Activated CD4-positive, alpha-beta T cell treated with anti-CD3 and anti-CD28 coated beads, Interleukin-2, amount 10 ng/mL, durations not matched to agents 24 days and 14 days (primary cell): Measurements from ENCODE around the gene ALK. TPM values are rescaled to one million over a fixed set of nuclear protein-coding genes. Genes with fewer than 3 reads are reported as not detected.
"Not testable (repeated sequence)": the region's sequence is repeated elsewhere in the genome, so short reads cannot be mapped to it uniquely, and the experiment has no call there.

Source experiments
- DNase-seq: peaks from one replicate; pipeline ENCODE4 v3.0.0; 2022
- H3K27ac Mint-ChIP-seq: one replicate; pipeline ENCODE4 v1.8.0; 2022; ENCODE audit warnings: mild to moderate bottlenecking, mixed read lengths
- H3K27me3 Mint-ChIP-seq: one replicate; pipeline ENCODE4 v1.8.0; 2022; ENCODE audit warnings: mixed read lengths
- H3K36me3 Mint-ChIP-seq: one replicate; pipeline ENCODE4 v1.8.0; 2022; ENCODE audit warnings: low read depth, mild to moderate bottlenecking, mixed read lengths
- H3K4me1 Mint-ChIP-seq: one replicate; pipeline ENCODE4 v1.8.0; 2021; ENCODE audit warnings: mixed read lengths
- H3K4me3 Mint-ChIP-seq: one replicate; pipeline ENCODE4 v1.8.0; 2022; ENCODE audit warnings: mild to moderate bottlenecking, moderate library complexity, mixed read lengths
- H3K9me3 Mint-ChIP-seq: one replicate; pipeline ENCODE4 v1.8.0; 2021; ENCODE audit warnings: mixed read lengths
- intact Hi-C: fragments of 100-400 bp; cut with micrococcal nuclease; formaldehyde crosslinking; loops from one replicate; pipeline ENCODE4 v1.15.1; 2023
- total RNA-seq: library from RNA; stranded (reverse); gene quantifications from 2 replicates; pipeline ENCODE4 v1.2.3, GENCODE V29; 2022

The ALK gene
- total RNA-seq, 1 donor from 2014 or later: not detected

- no peak overlapping the region for H3K4me3 Mint-ChIP-seq
- no peak overlapping the region for H3K27ac Mint-ChIP-seq
- no peaks in the 10 kb centered on the region for H3K9me3 Mint-ChIP-seq
- H3K27me3 Mint-ChIP-seq: peaks cover 5% of the 10 kb centered on the region
- intact Hi-C loops: no loop called here
- no peaks in the 10 kb centered on the region for H3K4me1 Mint-ChIP-seq
- DNase-seq: no peak
- no peaks in the 10 kb centered on the region for H3K36me3 Mint-ChIP-seq
Measured at GRCh38 chr2:29269095-29269764, 652.2 kb downstream of the ALK start.

- Mint-ChIP-seq H3K27ac (no peak overlapping the region), H3K4me1 (no peaks in the 10 kb centered on the region), H3K27me3 (no peaks in the 10 kb centered on the region), H3K4me3 (no peak overlapping the region), H3K9me3 (no peaks in the 10 kb centered on the region), H3K36me3 (no peaks in the 10 kb centered on the region)
- no peak for DNase-seq
- intact Hi-C loops: no loop called here
Measured at GRCh38 chr2:29267720-29268119, 653.7 kb downstream of the ALK start.

DNA sequence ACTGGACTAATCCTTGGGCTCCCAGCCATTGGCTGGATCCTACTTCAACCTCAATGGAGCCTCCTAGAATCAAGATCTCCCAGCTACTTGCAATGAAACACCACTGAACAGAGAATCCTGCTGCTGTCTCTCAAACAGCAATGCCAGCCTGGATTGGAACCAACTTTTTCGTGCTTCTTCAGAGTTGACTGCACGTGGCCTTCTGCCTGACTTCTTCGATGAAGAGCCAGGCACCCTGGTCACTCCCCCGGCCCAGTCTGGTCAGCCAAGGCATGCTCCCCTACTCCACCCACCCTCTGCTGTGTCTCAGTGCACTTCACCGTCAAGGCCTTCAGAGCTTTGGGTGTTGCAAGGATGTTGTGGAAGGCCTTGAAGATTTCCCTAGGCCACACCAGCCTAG, 657.5 kb downstream of the ALK start:
- H3K4me1 Mint-ChIP-seq: no peaks in the 10 kb centered on the region
- peaks cover 11% of the 10 kb centered on the region for H3K27me3 Mint-ChIP-seq
- no peak overlapping the region for H3K27ac Mint-ChIP-seq
- H3K4me3 Mint-ChIP-seq: no peak overlapping the region
- no peaks in the 10 kb centered on the region for H3K36me3 Mint-ChIP-seq
- intact Hi-C loops: no loop called here
- no peaks in the 10 kb centered on the region for H3K9me3 Mint-ChIP-seq
- DNase-seq: no peak

DNA sequence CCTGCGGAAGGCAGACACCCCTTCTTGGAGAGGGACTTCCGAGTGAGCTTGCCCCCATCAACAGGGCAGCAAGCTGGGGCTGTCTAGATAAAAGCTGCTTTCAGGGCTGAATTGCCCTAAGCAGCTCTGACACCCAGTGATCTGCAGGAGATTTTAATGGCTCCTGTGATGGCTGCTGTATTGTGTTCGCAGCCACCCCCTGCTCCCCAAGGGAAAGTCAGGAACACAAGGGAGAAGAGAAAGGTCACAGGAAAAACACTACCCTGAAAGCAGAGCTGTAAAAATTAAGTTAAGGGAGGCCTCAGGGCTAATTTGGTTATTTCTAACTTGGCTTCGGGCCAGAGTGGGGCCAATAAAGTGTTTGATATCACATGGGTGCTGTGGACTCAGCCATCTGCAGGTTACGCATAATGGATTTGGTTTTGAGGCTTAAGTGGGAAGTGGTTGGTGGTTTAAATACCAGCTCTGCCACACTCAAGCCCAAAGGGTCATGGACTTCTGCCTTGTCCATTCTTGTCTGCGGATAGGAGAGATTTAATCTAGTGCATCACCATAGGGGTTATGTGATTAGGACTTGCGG, 658.6 kb downstream of the ALK start:
- Mint-ChIP-seq H3K36me3 (no peaks in the 10 kb centered on the region), H3K27me3 (peaks cover 17% of the 10 kb centered on the region), H3K27ac (no peak overlapping the region), H3K4me1 (no peaks in the 10 kb centered on the region), H3K4me3 (no peak overlapping the region), H3K9me3 (no peaks in the 10 kb centered on the region)
- intact Hi-C loops: no loop called here
- DNase-seq: no peak

- H3K4me3 Mint-ChIP-seq: no peak overlapping the region
- H3K27ac Mint-ChIP-seq: no peak overlapping the region
- intact Hi-C loops: no loop called here
- H3K27me3 Mint-ChIP-seq: peaks cover 25% of the 10 kb centered on the region
- no peaks in the 10 kb centered on the region for H3K9me3 Mint-ChIP-seq
- DNase-seq: no peak
- no peaks in the 10 kb centered on the region for H3K36me3 Mint-ChIP-seq
- no peaks in the 10 kb centered on the region for H3K4me1 Mint-ChIP-seq
Measured at GRCh38 chr2:29261003-29261402, 660.4 kb downstream of the ALK start.

DNA sequence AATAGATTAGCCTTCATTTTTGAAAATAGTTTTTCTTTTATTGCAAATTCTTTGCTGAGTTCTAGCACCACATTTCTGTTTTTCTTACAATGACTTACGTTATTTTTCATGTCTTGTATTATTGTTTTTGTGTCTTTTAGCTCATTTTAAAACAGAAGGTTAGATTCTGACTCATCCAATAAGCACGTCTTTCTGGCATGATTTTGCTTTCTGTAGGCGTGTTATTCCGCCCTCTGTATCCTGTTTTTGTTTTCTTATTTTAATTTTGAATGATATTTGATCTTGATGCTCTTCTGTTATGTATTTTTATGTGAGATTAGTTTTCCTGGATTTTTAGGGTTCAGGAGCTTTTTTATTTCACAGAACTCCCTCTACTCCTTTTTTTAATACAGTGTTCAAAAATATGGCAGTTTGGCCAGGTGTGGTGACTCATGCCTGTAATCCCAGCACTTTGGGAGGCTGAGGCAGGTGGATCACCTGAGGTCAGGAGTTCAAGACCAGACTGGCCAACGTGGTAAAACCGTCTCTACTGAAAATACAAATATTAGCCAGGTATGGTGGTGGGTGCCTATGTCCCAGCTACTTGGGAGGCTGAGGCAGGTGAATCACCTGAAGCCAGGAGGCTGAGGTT, 661.1 kb downstream of the ALK start:
- DNase-seq: no peak

GRCh38 chr2:29259221-29259620, 662.2 kb downstream of the ALK start:
- no peaks in the 10 kb centered on the region for H3K4me1 Mint-ChIP-seq
- H3K4me3 Mint-ChIP-seq: no peak overlapping the region
- intact Hi-C loops: no loop called here
- no peaks in the 10 kb centered on the region for H3K36me3 Mint-ChIP-seq
- no peak for DNase-seq
- no peaks in the 10 kb centered on the region for H3K9me3 Mint-ChIP-seq
- peaks cover 28% of the 10 kb centered on the region for H3K27me3 Mint-ChIP-seq
- no peak overlapping the region for H3K27ac Mint-ChIP-seq

More for the DNA sequence above, 661.1 kb downstream of the ALK start:
- H3K9me3 Mint-ChIP-seq: no peaks in the 10 kb centered on the region
- no peaks in the 10 kb centered on the region for H3K36me3 Mint-ChIP-seq
- no peaks in the 10 kb centered on the region for H3K4me1 Mint-ChIP-seq
- intact Hi-C loops: no loop called here
- H3K4me3 Mint-ChIP-seq: no peak overlapping the region
- no peak overlapping the region for H3K27ac Mint-ChIP-seq
- H3K27me3 Mint-ChIP-seq: peaks cover 28% of the 10 kb centered on the region

DNA sequence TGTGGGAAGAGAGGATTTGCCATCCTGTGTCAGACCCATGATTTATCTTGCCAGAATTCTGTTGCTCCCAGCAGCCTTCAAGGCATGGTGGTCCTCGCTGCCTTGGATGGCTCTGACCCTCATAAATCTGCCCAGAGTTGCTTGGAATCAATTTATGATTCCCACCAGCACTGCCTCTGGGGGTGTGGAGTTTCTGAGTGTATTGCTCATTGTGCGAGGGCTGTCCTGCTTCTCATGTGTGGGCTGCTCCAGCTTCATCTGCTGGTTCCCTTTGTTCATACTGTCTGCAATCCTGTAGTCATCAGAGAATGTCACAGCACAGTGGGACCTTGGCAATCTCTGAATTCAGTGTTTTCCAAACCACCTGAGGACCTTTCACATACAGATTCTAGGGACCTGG, 666.4 kb downstream of the ALK start:
- no peak for DNase-seq
- Mint-ChIP-seq H3K9me3 (no peaks in the 10 kb centered on the region), H3K27me3 (peaks cover 24% of the 10 kb centered on the region), H3K4me3 (no peak overlapping the region), H3K4me1 (no peaks in the 10 kb centered on the region), H3K27ac (no peak overlapping the region), H3K36me3 (no peaks in the 10 kb centered on the region)
- intact Hi-C loops: no loop called here

DNA sequence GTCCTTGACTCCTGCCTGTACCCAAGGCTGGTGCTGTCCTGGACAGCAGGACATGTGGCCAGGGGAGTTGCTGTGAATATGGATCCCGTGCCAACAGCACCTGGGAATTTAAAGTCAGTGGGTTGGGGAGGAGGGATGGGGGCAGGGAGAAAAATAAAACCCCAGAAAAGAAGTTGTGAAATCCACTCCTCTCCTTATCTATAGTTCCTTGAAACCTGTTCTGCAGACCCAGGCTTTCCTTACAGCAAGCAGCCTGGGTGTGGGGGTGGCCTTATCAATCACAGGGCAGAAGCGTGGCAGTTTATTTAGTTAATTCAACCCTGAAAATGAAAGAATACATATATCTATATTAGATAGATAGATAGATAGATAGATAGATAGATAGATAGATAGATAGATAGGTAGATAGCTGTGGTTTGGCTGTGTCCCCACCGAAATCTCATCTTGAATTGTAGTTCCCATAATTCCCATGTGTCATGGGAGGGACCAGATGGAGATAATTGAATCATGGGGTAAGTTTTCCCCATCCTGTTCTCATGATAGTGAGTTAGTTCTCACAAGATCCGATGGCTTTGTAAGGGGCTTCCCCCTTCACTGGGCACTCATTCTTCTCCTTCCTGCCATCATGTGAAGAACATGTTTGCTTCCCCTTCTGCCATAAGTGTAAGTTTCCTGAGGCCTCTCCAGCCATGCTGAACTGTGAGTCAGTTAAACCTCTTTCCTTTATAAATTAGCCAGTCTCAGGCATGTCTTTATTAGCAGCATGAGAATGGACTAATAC, 667.7 kb downstream of the ALK start:
- H3K9me3 Mint-ChIP-seq, H3K4me1 Mint-ChIP-seq, H3K4me3 Mint-ChIP-seq, H3K36me3 Mint-ChIP-seq, H3K27ac Mint-ChIP-seq, intact Hi-C loops, DNase-seq: not testable (repeated sequence)
- peaks cover 20% of the 10 kb centered on the region for H3K27me3 Mint-ChIP-seq

GRCh38 chr2:29253026-29253425, 668.4 kb downstream of the ALK start:
- H3K36me3 Mint-ChIP-seq: no peaks in the 10 kb centered on the region
- no peak for DNase-seq
- H3K9me3 Mint-ChIP-seq: no peaks in the 10 kb centered on the region
- intact Hi-C loops: no loop called here
- H3K27ac Mint-ChIP-seq: no peak overlapping the region
- no peaks in the 10 kb centered on the region for H3K4me1 Mint-ChIP-seq
- peaks cover 18% of the 10 kb centered on the region for H3K27me3 Mint-ChIP-seq
- no peak overlapping the region for H3K4me3 Mint-ChIP-seq

DNA sequence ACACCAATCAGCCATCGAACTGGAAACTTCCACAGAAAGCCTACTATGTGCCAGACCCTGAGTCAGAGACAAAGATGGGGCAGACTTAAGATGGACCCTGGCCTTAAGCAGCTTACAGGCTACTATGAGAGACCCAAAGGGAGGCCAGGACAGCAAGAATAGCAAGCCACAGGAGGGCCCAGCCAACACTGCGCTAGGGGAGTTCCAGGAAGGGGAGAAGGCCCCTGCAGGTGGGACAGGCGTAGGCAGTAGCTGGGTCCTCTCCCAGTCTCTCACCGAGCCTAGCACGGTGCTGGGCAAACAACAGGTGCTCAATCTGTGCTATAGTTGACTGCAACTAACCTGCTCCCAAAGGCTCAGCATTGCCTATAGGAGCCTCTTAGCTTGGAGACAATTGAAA, 670.0 kb downstream of the ALK start:
- Mint-ChIP-seq H3K27me3 (peaks cover 7% of the 10 kb centered on the region), H3K4me1 (no peaks in the 10 kb centered on the region)
- intact Hi-C loops: no loop called here

GRCh38 chr2:29250977-29251376, 670.4 kb downstream of the ALK start:
- peaks cover 7% of the 10 kb centered on the region for H3K27me3 Mint-ChIP-seq
- H3K4me3 Mint-ChIP-seq: no peak overlapping the region

More for the DNA sequence above, 670.0 kb downstream of the ALK start:
- H3K4me3 Mint-ChIP-seq: no peak overlapping the region
- H3K9me3 Mint-ChIP-seq: no peaks in the 10 kb centered on the region
- no peak for DNase-seq
- no peaks in the 10 kb centered on the region for H3K36me3 Mint-ChIP-seq
- H3K27ac Mint-ChIP-seq: no peak overlapping the region

DNA sequence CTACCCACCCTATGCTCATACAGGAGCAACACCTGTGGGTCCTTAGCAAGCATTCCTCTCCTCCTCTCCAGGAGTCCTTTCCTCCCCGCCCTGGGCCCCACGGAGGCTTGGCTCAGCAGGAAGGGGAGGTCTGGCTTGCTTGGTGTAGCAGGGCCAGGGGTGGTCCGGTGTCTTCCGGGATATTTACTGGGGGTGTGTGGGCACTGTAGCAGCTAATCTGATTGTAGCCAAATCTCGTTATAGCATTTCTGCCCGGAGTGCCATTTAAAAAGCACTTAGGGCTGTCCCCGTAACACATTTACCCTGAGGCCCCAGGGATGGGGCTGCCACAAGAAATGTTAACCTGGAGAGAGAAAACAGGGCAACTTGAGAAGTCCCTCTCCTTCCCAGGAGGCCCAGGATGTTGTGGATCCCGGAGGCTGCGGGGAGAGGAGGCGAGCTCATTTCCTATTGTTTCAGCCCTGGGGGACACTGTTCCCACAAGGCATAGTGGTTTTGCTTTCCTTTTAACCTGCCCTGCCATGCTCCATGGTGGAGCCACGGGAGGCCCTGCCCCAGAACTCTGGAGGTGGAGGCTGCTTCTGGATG, 671.6 kb downstream of the ALK start:
- H3K4me1 Mint-ChIP-seq: no peaks in the 10 kb centered on the region
- no peak overlapping the region for H3K27ac Mint-ChIP-seq
- no peak for DNase-seq
- intact Hi-C loops: no loop called here
- H3K4me3 Mint-ChIP-seq: no peak overlapping the region
- H3K36me3 Mint-ChIP-seq: no peaks in the 10 kb centered on the region
- H3K27me3 Mint-ChIP-seq: peaks cover 4% of the 10 kb centered on the region
- H3K9me3 Mint-ChIP-seq: no peaks in the 10 kb centered on the region

More at GRCh38 chr2:29250977-29251376, 670.4 kb downstream of the ALK start:
- Mint-ChIP-seq H3K27ac (no peak overlapping the region), H3K9me3 (no peaks in the 10 kb centered on the region), H3K36me3 (no peaks in the 10 kb centered on the region), H3K4me1 (no peaks in the 10 kb centered on the region)
- intact Hi-C loops: no loop called here
- DNase-seq: no peak
